SKM-1 (cell line): ENCODE data around the gene HOXA3.

Experiments used
- DNase-seq: peaks from one replicate; lab custom pipeline; 2025; ENCODE audit not compliant: unreplicated experiment; lab: John Stamatoyannopoulos, UW

Gene HOXA3

GRCh38 chr7:27168265-27168947 lies 16.0 kb upstream of the HOXA3 start:
- DNase-seq, result peak; percentile 53

GRCh38 chr7:27167916-27168264 lies 15.5 kb upstream of the HOXA3 start:
- no peak for DNase-seq

GRCh38 chr7:27166531-27167505 lies 14.4 kb upstream of the HOXA3 start:
- no peak for DNase-seq

- no peak for DNase-seq
These were observed 13.7 kb upstream of the HOXA3 start for GRCh38 chr7:27165996-27166530.

- peak; percentile 71 for DNase-seq
These were observed 13.0 kb upstream of the HOXA3 start, which contains the start of gene HOXA9 for GRCh38 chr7:27165089-27165995. TSS of gene HOXA9 (minus strand) at chr7:27165537. CDS start at chr7:27165457, 80 bp downstream.

- no peak for DNase-seq
These were observed 12.1 kb upstream of the HOXA3 start for GRCh38 chr7:27164367-27165088.

GRCh38 chr7:27164045-27164366 lies 11.6 kb upstream of the HOXA3 start:
- no peak for DNase-seq

GRCh38 chr7:27163288-27164044 lies 11.1 kb upstream of the HOXA3 start:
- DNase-seq, result no peak

- DNase-seq, result no peak
These were observed 10.3 kb upstream of the HOXA3 start for GRCh38 chr7:27162561-27163287.

GRCh38 chr7:27161721-27162560 lies 9.6 kb upstream of the HOXA3 start:
- no peak for DNase-seq

- DNase-seq, result no peak
These were observed 8.9 kb upstream of the HOXA3 start for GRCh38 chr7:27161214-27161720.

- DNase-seq, result peak; percentile 68
These were observed 8.3 kb upstream of the HOXA3 start for GRCh38 chr7:27160546-27161213.

- no peak for DNase-seq
These were observed 7.8 kb upstream of the HOXA3 start for GRCh38 chr7:27160145-27160545.

GRCh38 chr7:27159266-27160144 lies 7.1 kb upstream of the HOXA3 start:
- no peak for DNase-seq

GRCh38 chr7:27158436-27159265 lies 6.3 kb upstream of the HOXA3 start:
- DNase-seq, result no peak
